Measurements from ENCODE around the gene IFNGR1.

GRCh38 chr6:137265561-137266308 is 46.5 kb upstream of the IFNGR1 start:
- TF ChIP-seq CTCF (conservative IDR thresholded peaks at IDR 0.05; ENCODE audit: low read depth in 2 of 2) (no peak), EZH2phosphoT487 (IDR thresholded peaks at IDR 0.05; ENCODE audit: unreplicated experiment) (no peak), JUNB (IDR thresholded peaks at IDR 0.05; ENCODE audit: unreplicated experiment) (no peak), EZH2 (IDR thresholded peaks at IDR 0.05; ENCODE audit: low read depth, unreplicated experiment) (no peak), POLR2AphosphoS5 (IDR thresholded peaks at IDR 0.05; ENCODE audit: low read depth) (no peak)
